ENCODE data around the gene ALPK3.

DNA sequence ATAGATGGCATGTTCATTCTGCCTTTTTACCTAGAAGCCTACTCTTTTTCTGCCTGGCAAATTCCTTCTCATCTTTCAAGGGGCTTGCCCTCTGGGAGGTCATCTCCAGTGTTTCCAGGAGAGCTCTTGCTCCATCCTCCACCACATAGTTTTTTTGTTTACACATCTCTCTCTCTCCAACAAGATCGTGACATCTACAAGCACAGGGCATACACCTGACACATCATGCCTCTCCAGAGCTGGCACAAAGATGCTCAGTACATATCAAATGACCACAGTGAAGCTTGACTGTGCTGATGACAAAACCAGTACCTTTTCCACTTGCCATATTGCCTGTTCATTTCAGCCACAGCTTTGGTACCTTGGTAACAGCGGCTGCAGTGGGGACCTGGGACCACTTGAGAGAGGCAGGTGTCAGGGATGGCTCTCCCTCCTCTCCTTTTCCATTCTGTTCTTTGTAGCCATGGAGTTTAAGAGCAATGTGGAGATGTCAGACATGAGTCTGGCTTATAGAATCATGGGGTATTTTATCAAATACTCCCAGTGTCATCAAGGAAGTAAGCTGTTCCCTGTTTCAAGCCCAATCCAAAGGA is 15.4 kb downstream of the ALPK3 start:
- TF ChIP-seq POLR2A (IDR thresholded peaks at IDR 0.05) = no peak
- TF ChIP-seq, protein P1, sequence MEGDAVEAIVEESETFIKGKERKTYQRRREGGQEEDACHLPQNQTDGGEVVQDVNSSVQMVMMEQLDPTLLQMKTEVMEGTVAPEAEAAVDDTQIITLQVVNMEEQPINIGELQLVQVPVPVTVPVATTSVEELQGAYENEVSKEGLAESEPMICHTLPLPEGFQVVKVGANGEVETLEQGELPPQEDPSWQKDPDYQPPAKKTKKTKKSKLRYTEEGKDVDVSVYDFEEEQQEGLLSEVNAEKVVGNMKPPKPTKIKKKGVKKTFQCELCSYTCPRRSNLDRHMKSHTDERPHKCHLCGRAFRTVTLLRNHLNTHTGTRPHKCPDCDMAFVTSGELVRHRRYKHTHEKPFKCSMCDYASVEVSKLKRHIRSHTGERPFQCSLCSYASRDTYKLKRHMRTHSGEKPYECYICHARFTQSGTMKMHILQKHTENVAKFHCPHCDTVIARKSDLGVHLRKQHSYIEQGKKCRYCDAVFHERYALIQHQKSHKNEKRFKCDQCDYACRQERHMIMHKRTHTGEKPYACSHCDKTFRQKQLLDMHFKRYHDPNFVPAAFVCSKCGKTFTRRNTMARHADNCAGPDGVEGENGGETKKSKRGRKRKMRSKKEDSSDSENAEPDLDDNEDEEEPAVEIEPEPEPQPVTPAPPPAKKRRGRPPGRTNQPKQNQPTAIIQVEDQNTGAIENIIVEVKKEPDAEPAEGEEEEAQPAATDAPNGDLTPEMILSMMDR (IDR thresholded peaks at IDR 0.05) = no peak

Data from lower leg skin (tissue), 3 donors.